GM18951 (cell line): ENCODE measurements around the gene HIBCH.
"Not testable (repeated sequence)": the region's sequence is repeated elsewhere in the genome, so short reads cannot be mapped to it uniquely, and the experiment has no call there.

Experiments
- POLR2A ChIP-seq: IDR thresholded peaks from 4 replicates; pipeline ENCODE4 v1.6.1; 2011; ENCODE audit warnings: mild to moderate bottlenecking; ENCODE audit not compliant: insufficient read length, insufficient read depth; ENCODE audit errors: extremely low read depth
- in situ Hi-C: fragments of 300-500 bp; cut with MboI; formaldehyde crosslinking; loops from one replicate; pipeline ENCODE4 v1.12.0; 2022; ENCODE audit warnings: low sequenced_read_pairs, mixed read lengths, inconsistent platforms; ENCODE audit not compliant: unreplicated experiment

HIBCH gene

DNA sequence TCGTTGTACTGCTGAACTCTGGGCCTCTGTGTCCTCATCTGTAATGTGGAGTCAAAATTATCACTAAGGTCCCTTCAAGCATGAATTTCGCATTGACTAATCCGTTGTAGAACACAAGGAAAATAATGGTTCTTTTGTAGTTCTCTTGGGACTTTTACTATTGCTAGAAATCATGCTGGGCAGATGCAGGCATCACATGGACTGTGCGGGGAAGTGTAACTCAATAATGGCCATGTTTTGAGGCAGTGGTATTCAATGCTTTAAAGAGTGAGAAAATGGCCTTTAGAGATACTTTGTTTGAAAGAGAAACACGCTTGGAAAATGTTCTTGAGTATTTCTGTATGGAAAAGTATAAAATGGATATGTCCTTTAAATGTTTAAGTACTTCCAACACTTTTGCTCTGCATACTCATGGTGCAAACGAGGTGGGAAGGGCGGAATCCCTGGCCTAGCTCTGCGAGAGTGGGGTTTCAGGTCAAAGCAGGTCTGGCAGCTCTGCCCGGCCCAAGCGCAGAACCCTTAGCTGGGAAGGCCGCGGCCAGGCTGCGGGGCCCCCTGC, 139.8 kb downstream of the HIBCH start:
- in situ Hi-C loops, result loop anchor here (10.0 kb wide), 1 partner anchor 85 kb away; no protein-coding TSS in a partner anchor
- no peak for TF ChIP-seq POLR2A

DNA sequence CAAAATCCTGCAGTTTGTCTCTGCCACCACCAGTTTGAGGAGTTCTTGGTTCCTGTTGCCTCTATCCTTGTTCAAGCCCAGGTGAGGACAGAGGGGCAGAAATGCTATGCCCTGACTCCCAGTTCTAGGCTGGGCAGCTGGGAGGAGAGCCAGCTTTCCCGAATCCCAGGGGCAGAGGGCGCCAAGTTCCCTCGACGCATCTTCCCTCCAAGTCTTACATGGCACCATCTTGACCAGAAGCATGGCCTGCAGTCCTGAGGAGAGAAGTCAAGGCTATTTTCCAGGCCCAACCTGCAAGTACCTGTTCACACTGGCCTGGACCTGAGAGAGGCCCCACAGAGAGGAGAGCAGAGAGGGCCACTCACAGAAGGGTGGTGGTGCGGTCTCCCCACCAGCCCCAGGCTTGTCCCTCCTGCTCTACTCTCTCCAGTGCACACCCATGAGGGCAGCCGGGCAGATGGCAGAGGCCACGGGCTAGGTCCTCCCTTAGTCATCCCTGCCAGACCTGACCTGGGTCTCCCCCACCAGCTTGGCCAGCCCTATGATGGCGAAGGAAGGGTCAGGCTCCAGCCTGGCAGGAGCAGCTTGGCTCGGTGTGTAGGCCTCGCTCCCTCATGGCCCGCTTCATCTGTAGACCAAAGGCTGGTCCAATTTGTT, 141.4 kb downstream of the HIBCH start:
- in situ Hi-C loops, result no loop called here
- TF ChIP-seq POLR2A, result no peak

DNA sequence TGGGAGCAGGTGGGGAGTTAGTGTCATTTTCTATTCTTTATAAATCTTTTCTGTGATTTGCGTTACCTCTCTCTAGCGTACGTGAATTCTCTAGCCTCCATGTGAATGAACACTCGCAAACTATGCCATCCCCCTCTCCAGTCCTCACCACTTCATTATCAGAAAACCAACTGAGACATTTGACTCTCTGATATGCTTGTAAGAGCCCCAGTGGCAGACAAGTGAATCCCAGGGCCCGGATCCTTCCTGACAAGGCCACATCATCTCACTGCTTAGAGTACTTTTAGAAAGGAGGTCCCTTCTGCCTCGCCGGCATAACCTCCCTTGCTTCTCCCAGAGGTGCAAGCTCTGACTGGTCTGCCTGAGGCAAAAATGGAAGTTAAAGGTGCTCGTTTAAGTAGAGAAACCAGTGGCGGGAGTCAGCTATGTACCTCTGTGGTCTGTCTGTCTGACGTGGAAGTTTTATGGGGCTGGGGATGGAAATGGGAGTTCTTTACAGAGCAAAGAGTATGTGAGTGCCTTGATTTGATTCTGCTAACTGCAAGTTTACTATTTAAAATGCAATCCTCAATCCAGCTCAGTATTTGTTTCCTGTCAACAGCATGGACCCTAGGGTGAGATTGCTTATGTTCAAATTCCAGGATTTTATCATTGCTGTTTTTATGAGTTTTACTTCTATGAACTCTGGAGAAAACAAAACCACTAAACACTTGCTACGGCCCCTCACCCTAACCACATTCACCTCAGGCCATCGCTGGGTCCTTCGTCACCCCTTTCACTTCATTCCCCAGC, 142.2 kb downstream of the HIBCH start:
- in situ Hi-C loops, result no loop called here
- no peak for TF ChIP-seq POLR2A

DNA sequence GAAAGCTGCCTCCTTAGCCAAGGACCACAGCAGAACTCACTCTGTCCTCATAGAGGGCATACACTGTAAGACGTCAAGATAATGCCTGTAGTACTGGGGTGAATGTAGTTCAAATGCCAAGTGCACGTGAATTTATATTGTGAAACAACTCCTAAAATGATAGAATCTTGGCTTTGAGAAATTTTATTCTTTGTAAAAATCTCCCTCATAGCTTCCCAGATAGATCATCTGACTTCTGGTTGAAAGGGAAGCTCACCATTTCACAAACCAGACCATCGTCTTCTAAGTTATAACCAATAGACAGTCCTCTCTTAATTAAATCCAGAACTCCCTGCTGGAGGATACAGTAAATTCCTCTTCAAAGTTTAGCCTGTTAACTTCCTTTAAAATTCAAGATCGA, 146.2 kb downstream of the HIBCH start:
- TF ChIP-seq POLR2A, result no peak
- in situ Hi-C loops, result no loop called here

DNA sequence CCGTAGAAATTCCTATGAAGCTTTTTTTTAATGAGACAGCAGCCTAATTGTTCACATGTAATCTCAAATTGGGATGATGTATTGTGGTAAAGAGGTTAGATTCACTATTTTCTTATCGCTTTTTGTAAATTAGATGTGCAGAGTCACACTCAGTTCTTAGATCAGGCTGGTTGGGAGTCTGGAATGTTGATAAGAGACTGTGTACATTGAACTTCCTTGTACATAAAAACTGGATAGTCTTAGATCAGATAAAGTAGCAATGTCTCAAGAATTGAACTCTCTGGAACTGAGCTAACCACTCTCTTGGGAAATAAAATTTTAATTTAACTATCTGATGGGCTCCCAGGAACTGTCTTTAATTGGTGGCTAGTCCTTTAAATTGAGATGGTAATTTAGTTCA, 149.0 kb downstream of the HIBCH start:
- in situ Hi-C loops, result no loop called here
- no peak for TF ChIP-seq POLR2A

DNA sequence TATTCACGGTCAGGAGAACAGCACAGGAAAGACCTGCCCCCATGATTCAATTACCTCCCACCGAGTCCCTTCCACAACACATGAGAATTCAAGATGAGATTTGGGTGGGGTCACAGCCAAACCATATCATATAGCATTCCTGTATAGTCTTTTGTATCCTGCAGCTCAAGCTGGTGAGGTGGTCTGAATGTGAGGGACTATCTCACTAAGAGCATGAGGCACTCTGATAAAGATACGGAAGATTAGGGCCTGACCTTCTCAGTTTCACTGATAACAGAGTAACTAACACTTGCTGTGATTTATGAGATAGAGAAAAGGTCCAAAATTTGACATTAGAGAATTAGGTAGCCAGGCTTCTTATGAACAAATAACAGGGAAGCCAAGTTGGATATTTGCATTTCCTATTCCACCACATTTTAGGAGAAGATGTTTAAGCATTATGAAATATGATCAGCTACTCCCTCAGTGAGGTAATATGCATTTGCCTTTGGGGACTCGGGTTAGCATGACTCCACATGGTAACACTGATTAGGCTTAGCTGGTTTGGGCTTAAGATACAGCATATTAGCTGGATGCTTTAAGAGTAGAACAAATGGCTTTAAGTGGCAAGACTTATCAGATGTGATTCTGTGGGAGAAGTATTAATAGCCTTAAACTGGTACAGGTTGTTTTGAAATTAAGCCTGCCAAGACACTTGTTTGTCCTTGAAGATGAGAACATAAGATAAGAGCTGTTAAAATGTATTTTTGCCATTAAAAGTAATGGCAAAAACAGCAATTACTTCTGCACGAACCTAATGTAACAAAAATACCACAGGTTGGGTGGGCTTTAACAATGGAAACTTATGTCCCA, 150.2 kb downstream of the HIBCH start:
- in situ Hi-C loops, result no loop called here
- TF ChIP-seq POLR2A, result no peak

DNA sequence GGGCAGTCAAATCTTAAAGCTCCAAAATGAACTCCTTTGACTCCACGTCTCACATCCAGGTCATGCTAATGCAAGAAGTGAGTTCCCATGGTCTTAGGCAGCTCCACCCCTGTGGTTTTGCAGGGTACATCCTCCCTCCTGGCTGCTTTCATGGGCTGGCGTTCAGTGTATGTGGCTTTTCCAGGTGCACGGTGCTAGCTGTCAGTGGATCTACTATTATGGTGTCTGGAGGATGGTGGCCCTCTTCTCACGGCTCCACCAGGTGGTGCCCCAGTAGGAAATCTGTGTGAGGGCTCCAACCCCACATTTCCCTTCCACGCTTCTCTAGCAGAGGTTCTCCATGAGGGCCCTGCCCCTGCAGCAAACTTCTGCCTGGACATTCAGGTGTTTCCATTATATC, 151.9 kb downstream of the HIBCH start:
- in situ Hi-C loops, result no loop called here
- TF ChIP-seq POLR2A, result no peak

DNA sequence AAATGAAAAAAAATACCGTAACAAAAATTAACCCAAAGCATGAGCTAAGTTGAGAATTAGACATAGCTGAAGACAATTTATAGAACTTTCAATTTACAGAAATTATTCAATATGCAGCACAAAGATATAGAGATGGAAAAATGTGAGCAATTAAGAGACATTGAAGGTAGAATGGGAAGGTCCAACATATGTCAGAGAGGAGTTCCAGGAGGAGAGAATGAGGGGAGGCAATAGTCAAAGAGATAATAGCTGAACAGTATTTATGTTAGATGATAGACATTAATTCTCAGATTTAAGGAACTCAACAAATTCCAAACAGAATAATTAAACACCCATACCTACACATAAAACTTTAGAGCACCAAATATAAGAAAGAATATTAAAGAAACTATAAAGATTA, 154.1 kb downstream of the HIBCH start:
- in situ Hi-C loops, result no loop called here
- no peak for TF ChIP-seq POLR2A

DNA sequence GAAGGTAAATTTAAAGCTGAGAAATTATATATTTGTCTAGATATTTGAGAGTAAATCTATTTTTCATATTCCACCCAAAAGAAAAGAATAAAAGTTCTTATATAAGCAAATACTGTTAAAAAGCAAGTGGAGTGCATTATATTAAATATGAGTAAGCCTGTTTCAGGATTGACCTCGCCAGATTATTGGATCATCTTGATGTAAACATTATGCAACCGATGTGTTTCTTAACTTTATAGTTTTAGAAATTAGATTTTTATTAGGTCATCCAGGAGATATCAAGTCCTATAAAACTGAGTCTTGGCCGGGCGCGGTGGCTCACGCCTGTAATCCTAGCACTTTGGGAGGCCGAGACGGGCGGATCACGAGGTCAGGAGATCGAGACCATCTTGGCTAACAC, 156.8 kb downstream of the HIBCH start:
- TF ChIP-seq POLR2A, result no peak
- in situ Hi-C loops, result no loop called here

DNA sequence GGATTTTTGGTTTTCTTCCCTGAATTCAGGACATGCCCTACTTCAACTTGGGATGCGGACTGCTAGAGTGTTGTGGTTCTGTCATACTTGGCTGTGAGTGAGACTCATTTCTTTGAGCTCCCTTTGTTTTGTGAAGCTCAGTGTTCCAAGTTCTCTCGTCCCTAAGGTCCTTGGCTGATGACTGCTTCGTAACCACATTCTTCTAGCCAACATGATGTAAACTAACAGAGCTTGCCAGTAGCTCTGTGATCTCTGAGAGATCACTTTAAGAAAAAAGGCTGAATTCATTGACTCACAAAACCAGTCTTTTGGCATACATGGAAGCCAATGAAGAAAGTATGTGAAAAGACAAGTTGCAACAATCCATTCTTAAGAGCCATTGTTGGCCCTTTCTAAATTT, 160.2 kb downstream of the HIBCH start:
- in situ Hi-C loops, result no loop called here
- no peak for TF ChIP-seq POLR2A

DNA sequence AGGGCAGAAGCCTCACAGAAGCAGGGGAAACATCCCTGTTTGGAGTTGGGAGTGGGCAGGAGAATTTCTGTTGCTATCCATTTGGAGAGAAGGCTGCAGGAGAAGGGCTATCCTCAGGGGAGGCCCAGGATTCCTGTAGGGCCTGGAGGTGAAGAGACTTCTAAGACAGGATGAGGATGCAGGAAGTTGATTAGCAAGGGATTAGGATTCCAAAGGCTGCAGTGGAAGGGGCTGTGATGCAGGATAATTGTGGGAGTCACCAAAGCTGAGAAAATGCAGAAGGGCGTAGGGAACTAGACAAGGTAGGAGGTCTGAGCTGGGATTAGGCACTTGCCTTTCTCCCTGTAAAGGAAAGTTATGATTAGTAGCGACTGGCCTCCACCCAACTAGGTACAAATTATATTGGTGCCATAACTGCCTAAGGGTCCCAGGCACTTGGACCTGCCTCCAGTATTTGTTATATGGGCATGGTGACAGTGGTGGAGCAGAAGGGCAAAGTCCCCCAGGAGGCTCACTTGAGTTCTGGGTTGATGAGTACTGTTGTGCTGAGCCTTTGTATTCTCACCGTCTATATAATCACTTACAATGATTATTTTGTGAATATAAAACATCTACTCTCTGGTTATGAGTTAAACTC, 160.7 kb downstream of the HIBCH start:
- no peak for TF ChIP-seq POLR2A
- in situ Hi-C loops, result no loop called here

DNA sequence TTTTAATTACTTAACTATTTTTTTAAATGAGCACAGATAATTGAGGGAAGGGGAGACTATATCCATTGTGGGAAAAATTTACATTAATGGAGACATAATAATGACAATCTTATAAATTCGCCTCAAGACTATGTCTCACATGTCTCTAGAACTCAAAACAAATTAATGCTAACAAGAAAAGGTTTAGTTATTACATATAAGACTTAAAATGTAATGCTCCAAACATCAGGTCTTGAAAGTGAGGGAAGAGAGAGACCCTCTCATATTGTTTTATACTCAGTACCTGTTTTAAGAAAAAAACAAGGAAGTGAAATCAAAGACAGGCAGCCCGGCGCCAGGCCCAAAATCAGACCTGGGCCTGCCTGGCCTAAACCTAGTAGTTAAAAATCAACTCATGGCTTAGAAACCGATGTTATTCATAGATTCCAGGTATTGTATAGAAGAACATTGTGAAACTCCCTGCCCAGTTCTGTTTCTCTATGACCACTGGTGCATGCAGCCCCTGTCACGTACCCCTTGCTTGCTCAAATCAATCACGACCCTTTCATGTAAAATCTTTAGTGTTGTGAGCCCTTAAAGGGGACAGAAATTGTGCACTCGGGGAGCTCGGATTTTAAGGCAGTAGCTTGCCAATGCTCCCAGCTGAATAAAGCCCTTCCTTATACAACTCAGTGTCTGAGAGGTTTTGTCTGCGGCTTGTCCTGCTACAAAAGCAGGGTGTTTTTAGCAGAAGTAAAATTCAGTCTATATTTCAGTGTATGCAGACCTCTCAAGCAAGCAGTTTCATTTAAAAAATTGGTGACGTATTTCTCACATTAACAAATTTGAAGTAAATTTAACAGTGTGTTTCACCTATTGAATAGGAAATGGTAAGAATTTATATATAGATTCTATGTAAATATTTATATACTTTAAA, 161.8 kb downstream of the HIBCH start:
- in situ Hi-C loops, result not testable (repeated sequence)
